ENCODE results near the gene SWT1.

DNA sequence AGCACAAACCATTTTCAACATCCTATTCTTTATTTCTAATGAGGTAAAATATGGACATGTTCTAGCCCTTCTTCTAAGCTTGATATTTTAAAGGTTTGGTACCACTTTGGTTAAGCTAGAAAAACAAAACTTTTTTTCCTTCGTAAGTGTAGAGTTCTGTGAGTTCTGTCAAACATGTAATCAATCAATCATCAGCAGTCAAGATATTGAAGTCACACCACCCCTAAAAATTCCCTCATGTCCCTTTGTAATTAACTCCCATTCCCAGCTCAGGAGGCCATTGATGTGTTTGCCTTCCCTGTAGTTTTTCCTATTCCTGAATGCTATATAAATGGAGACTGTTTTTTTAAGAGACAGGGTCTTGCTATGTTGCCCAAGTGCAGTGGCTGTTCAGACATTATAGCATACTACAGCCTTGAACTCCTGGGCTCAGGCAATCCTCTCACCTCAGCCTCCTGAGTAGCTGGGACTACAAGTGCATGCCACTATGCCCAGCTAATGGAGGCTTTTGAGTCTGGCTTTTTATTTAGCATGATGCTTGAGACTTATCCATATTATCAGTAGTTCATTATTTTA, 137.1 kb downstream of the SWT1 start:
- TF ChIP-seq, protein P1, sequence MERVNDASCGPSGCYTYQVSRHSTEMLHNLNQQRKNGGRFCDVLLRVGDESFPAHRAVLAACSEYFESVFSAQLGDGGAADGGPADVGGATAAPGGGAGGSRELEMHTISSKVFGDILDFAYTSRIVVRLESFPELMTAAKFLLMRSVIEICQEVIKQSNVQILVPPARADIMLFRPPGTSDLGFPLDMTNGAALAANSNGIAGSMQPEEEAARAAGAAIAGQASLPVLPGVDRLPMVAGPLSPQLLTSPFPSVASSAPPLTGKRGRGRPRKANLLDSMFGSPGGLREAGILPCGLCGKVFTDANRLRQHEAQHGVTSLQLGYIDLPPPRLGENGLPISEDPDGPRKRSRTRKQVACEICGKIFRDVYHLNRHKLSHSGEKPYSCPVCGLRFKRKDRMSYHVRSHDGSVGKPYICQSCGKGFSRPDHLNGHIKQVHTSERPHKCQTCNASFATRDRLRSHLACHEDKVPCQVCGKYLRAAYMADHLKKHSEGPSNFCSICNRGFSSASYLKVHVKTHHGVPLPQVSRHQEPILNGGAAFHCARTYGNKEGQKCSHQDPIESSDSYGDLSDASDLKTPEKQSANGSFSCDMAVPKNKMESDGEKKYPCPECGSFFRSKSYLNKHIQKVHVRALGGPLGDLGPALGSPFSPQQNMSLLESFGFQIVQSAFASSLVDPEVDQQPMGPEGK (CRISPR knock-in tag; IDR thresholded peaks at IDR 0.05; ENCODE audit: borderline replicate concordance) = no peak
- TF ChIP-seq PPARA (CRISPR knock-in tag; IDR thresholded peaks at IDR 0.05; ENCODE audit: borderline replicate concordance) = no peak

Measured in SK-N-SH treated with all-trans-retinoic acid at 6 μM for 48 hours (cell line).